ENCODE results near the gene PHLDB2. TPM values are rescaled to one million over a fixed set of nuclear protein-coding genes. Genes with fewer than 3 reads are reported as not detected.

The PHLDB2 gene
- total RNA-seq, 1 donor from 2014 or later = 37.2 TPM

- Mint-ChIP-seq H3K4me3 (no peak overlapping the region), H3K36me3 (no peaks in the 10 kb centered on the region), H3K9me3 (no peaks in the 10 kb centered on the region), H3K27me3 (ENCODE audit: low read depth) (no peaks in the 10 kb centered on the region), H3K27ac (no peak overlapping the region), H3K4me1 (peaks cover 6% of the 10 kb centered on the region)
- no peak for TF ChIP-seq CTCF (IDR thresholded peaks at IDR 0.05; ENCODE audit: unreplicated experiment)
- no peak for DNase-seq (ENCODE audit: low spot score in 2 of 2, unreplicated experiment in 2 of 2)
These were observed 22.0 kb upstream of the PHLDB2 start for GRCh38 chr3:111837112-111837511.

GRCh38 chr3:111838133-111838532, 20.9 kb upstream of the PHLDB2 start:
- peaks cover 4% of the 10 kb centered on the region for H3K9me3 Mint-ChIP-seq
- H3K4me3 Mint-ChIP-seq = no peak overlapping the region
- H3K36me3 Mint-ChIP-seq = no peaks in the 10 kb centered on the region
- TF ChIP-seq CTCF (IDR thresholded peaks at IDR 0.05; ENCODE audit: unreplicated experiment) = no peak
- H3K4me1 Mint-ChIP-seq = peaks cover 6% of the 10 kb centered on the region
- no peak for DNase-seq (ENCODE audit: low spot score in 2 of 2, unreplicated experiment in 2 of 2)
- H3K27ac Mint-ChIP-seq = peak overlapping the region; percentile 5
- H3K27me3 Mint-ChIP-seq (ENCODE audit: low read depth) = no peaks in the 10 kb centered on the region

GRCh38 chr3:111846039-111846438, 13.0 kb upstream of the PHLDB2 start:
- Mint-ChIP-seq H3K36me3 (no peaks in the 10 kb centered on the region), H3K27ac (no peak overlapping the region), H3K4me1 (no peaks in the 10 kb centered on the region), H3K9me3 (peaks cover 4% of the 10 kb centered on the region), H3K27me3 (ENCODE audit: low read depth) (no peaks in the 10 kb centered on the region), H3K4me3 (no peak overlapping the region)
- no peak for DNase-seq (ENCODE audit: low spot score in 2 of 2, unreplicated experiment in 2 of 2)
- no peak for TF ChIP-seq CTCF (IDR thresholded peaks at IDR 0.05; ENCODE audit: unreplicated experiment)

- Mint-ChIP-seq H3K4me3 (no peak overlapping the region), H3K9me3 (peaks cover 4% of the 10 kb centered on the region), H3K4me1 (peaks cover 7% of the 10 kb centered on the region), H3K27ac (no peak overlapping the region), H3K36me3 (no peaks in the 10 kb centered on the region), H3K27me3 (ENCODE audit: low read depth) (no peaks in the 10 kb centered on the region)
- TF ChIP-seq CTCF (IDR thresholded peaks at IDR 0.05; ENCODE audit: unreplicated experiment) = no peak
- no peak for DNase-seq (ENCODE audit: low spot score in 2 of 2, unreplicated experiment in 2 of 2)
These were observed 12.3 kb upstream of the PHLDB2 start for GRCh38 chr3:111846717-111847116.

- Mint-ChIP-seq H3K36me3 (no peaks in the 10 kb centered on the region), H3K27me3 (ENCODE audit: low read depth) (no peaks in the 10 kb centered on the region), H3K27ac (no peak overlapping the region), H3K4me3 (no peak overlapping the region), H3K9me3 (no peaks in the 10 kb centered on the region), H3K4me1 (peaks cover 12% of the 10 kb centered on the region)
- TF ChIP-seq CTCF (IDR thresholded peaks at IDR 0.05; ENCODE audit: unreplicated experiment) = no peak
- no peak for DNase-seq (ENCODE audit: low spot score in 2 of 2, unreplicated experiment in 2 of 2)
These were observed 10.8 kb upstream of the PHLDB2 start for GRCh38 chr3:111848283-111848682.

- H3K27ac Mint-ChIP-seq = no peak overlapping the region
- H3K9me3 Mint-ChIP-seq = no peaks in the 10 kb centered on the region
- no peak for TF ChIP-seq CTCF (IDR thresholded peaks at IDR 0.05; ENCODE audit: unreplicated experiment)
- no peaks in the 10 kb centered on the region for H3K27me3 Mint-ChIP-seq (ENCODE audit: low read depth)
- peaks cover 12% of the 10 kb centered on the region for H3K4me1 Mint-ChIP-seq
- DNase-seq (ENCODE audit: low spot score in 2 of 2, unreplicated experiment in 2 of 2) = no peak
- no peak overlapping the region for H3K4me3 Mint-ChIP-seq
- no peaks in the 10 kb centered on the region for H3K36me3 Mint-ChIP-seq
These were observed 10.3 kb upstream of the PHLDB2 start for GRCh38 chr3:111848778-111849177.
